OCI-LY1 (cell line): ENCODE data around the gene RNF144B.

Experiments
- H2AFZ ChIP-seq: fragments of 200-600 bp; sonication (generic), shearing (Covaris generic); 2 replicates; pipeline ENCODE4 v1.6.0; 2014; ENCODE audit warnings: antibody characterized with exemption, mild to moderate bottlenecking, low read length
- H3F3A ChIP-seq: fragments of 200-600 bp; sonication (generic), shearing (Covaris generic); 2 replicates; pipeline ENCODE4 v1.6.0; 2014; ENCODE audit warnings: mild to moderate bottlenecking, antibody characterized with exemption, low read length, moderate library complexity; ENCODE audit not compliant: insufficient read depth
- H3K27ac ChIP-seq: fragments of 200-600 bp; sonication (generic); 2 replicates; pipeline ENCODE4 v1.5.1; 2014; ENCODE audit warnings: low read length, mixed run types, mild to moderate bottlenecking, low read depth; ENCODE audit not compliant: poor library complexity, severe bottlenecking
- H3K27me3 ChIP-seq: fragments of 200-600 bp; sonication (generic); 2 replicates; pipeline ENCODE4 v1.6.0; 2014; ENCODE audit warnings: antibody characterized with exemption, mild to moderate bottlenecking, low read length, moderate library complexity; ENCODE audit not compliant: insufficient read depth
- H3K36me3 ChIP-seq: fragments of 200-600 bp; sonication (generic); 2 replicates; pipeline ENCODE4 v1.6.1; 2014; ENCODE audit warnings: mild to moderate bottlenecking, antibody characterized with exemption, low read length, moderate library complexity, mixed read lengths; ENCODE audit not compliant: insufficient read depth
- H3K4me1 ChIP-seq: fragments of 200-600 bp; sonication (generic); 2 replicates; pipeline ENCODE4 v1.5.1; 2014; ENCODE audit warnings: mild to moderate bottlenecking, low read length, moderate library complexity; ENCODE audit not compliant: insufficient read depth, severe bottlenecking
- H3K4me2 ChIP-seq: fragments of 200-600 bp; sonication (generic), shearing (Covaris generic); 2 replicates; pipeline ENCODE4 v1.6.1; 2014; ENCODE audit warnings: low read length
- H3K4me3 ChIP-seq: fragments of 200-600 bp; sonication (generic); 2 replicates; pipeline ENCODE4 v1.5.1; 2014; ENCODE audit warnings: low read length, low read depth, mild to moderate bottlenecking, mixed read lengths; ENCODE audit not compliant: poor library complexity, severe bottlenecking
- H3K79me2 ChIP-seq: fragments of 200-600 bp; shearing (Covaris generic); 2 replicates; pipeline ENCODE4 v1.6.1; 2016; ENCODE audit warnings: mixed run types, low read length, mixed read lengths; ENCODE audit not compliant: insufficient read depth
- H3K9ac ChIP-seq: fragments of 200-600 bp; sonication (generic), shearing (Covaris generic); 2 replicates; pipeline ENCODE4 v1.6.1; 2014; ENCODE audit warnings: mild to moderate bottlenecking, low read length, mixed read lengths
- H3K9me2 ChIP-seq: fragments of 200-600 bp; sonication (generic), shearing (Covaris generic); 2 replicates; pipeline ENCODE4 v1.6.1; 2014; ENCODE audit warnings: low read depth, mild to moderate bottlenecking, low read length, mixed read lengths
- H3K9me3 ChIP-seq: fragments of 200-600 bp; shearing (Covaris generic); 2 replicates; pipeline ENCODE4 v1.6.1; 2014; ENCODE audit warnings: low read length, mixed read lengths
- H4K20me1 ChIP-seq: fragments of 200-600 bp; sonication (generic), shearing (Covaris generic); 2 replicates; pipeline ENCODE4 v1.6.0; 2016; ENCODE audit warnings: mild to moderate bottlenecking, low read length; ENCODE audit not compliant: insufficient read depth
- EZH2 ChIP-seq: fragments of 200-600 bp; sonication (generic), shearing (Covaris generic); IDR thresholded peaks from 2 replicates; pipeline ENCODE4 v1.8.0; 2017; ENCODE audit warnings: borderline replicate concordance, mixed run types, mild to moderate bottlenecking, antibody characterized with exemption, low read length, moderate library complexity, mixed read lengths
- TF ChIP-seq, protein P1 (sequence below): fragments of 200-600 bp; sonication (generic), shearing (Covaris generic); IDR thresholded peaks from 2 replicates; pipeline ENCODE4 v1.5.1; 2017; ENCODE audit warnings: mild to moderate bottlenecking, antibody characterized with exemption, low read length, moderate library complexity, mixed read lengths

Gene RNF144B

DNA sequence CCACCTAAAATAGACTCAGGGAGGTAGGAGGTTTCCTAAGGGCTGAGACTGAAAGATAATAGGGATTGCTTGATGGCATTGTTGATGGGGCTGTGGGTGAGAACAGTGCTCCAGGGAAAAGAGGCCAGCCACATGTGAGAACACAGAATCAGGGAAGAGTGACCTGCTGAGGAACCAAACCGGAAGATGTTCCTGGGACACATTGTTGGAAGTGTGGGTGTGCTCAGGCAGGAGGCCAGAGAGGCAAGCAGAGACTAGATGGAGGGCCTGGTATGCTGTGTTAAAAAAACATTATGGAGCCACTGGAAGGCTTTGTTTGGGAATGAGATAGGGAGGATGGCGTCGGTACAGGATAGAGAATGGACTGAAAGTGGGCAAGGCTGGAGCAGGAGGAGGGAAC, 23.3 kb downstream of the RNF144B start:
- Histone ChIP-seq H3K9me3 (no peaks in the 10 kb centered on the region), H3K9ac (no peak overlapping the region), H3K4me1 (peaks cover 42% of the 10 kb centered on the region), H3K4me2 (no peak overlapping the region), H3K36me3 (peaks cover 60% of the 10 kb centered on the region), H4K20me1 (no peaks in the 10 kb centered on the region), H3K27me3 (no peaks in the 10 kb centered on the region), H2AFZ (no peak overlapping the region), H3K27ac (peak overlapping the region; percentile 64), H3K9me2 (no peaks in the 10 kb centered on the region), H3K4me3 (no peak overlapping the region), H3F3A (no peaks in the 10 kb centered on the region), H3K79me2 (peaks cover 29% of the 10 kb centered on the region)
- TF ChIP-seq EZH2, result no peak
- TF ChIP-seq, protein P1, sequence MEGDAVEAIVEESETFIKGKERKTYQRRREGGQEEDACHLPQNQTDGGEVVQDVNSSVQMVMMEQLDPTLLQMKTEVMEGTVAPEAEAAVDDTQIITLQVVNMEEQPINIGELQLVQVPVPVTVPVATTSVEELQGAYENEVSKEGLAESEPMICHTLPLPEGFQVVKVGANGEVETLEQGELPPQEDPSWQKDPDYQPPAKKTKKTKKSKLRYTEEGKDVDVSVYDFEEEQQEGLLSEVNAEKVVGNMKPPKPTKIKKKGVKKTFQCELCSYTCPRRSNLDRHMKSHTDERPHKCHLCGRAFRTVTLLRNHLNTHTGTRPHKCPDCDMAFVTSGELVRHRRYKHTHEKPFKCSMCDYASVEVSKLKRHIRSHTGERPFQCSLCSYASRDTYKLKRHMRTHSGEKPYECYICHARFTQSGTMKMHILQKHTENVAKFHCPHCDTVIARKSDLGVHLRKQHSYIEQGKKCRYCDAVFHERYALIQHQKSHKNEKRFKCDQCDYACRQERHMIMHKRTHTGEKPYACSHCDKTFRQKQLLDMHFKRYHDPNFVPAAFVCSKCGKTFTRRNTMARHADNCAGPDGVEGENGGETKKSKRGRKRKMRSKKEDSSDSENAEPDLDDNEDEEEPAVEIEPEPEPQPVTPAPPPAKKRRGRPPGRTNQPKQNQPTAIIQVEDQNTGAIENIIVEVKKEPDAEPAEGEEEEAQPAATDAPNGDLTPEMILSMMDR, result no peak

DNA sequence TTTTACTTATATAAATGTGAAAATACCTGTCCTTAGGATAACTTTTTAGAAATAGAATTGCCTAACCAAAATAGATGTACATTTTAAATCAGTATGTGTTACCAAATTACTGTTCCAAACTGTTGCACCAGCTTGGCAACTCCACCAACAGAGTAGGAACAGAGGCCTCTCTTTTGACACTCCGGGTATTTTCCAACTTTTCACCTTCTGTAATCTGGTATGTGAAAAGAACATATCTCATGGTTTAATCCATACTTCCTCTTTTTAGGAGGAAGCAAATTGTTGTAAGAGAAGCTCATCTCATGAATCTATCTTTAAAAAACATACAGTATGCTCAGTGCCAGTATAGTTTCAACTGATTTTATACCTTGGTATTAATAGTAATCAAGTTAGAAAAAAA, 24.9 kb downstream of the RNF144B start:
- no peaks in the 10 kb centered on the region for H3F3A ChIP-seq
- H3K36me3 ChIP-seq, result peaks cover 56% of the 10 kb centered on the region
- no peaks in the 10 kb centered on the region for H3K9me2 ChIP-seq
- H4K20me1 ChIP-seq, result no peaks in the 10 kb centered on the region
- 0 out of 2 replicates have a peak overlapping the region, but pooled peaks have one; percentile 28 for H3K4me2 ChIP-seq
- peaks cover 42% of the 10 kb centered on the region for H3K4me1 ChIP-seq
- no peaks in the 10 kb centered on the region for H3K27me3 ChIP-seq
- no peak overlapping the region; the same call in 1 of the 2 replicates for H3K9ac ChIP-seq
- H2AFZ ChIP-seq, result no peak overlapping the region
- H3K79me2 ChIP-seq, result peaks cover 38% of the 10 kb centered on the region
- H3K9me3 ChIP-seq, result no peaks in the 10 kb centered on the region
- H3K4me3 ChIP-seq, result no peak overlapping the region
- TF ChIP-seq, protein P1, result no peak
- TF ChIP-seq EZH2, result no peak
- H3K27ac ChIP-seq, result peak overlapping the region; percentile 41

DNA sequence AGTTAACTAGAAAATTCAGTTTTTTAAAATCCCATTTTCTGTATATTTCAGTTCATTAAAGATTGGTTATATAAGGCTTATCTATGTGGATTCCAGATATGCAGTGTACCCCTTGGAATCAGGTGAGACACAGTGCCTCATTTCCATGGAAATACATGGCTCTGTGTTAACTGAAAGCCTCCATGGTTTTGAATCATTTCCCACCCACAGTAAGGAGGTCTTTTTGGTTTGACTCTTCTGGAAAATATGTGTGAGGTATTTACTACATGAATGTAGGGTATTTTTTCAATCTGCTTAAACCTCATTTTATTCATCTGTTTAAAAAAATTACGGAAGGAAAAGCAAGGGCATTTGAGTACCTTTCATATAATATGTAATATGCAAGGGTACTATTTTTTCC, 25.5 kb downstream of the RNF144B start:
- H3K27me3 ChIP-seq, result no peaks in the 10 kb centered on the region
- no peak overlapping the region for H3K4me3 ChIP-seq
- peaks cover 42% of the 10 kb centered on the region for H3K4me1 ChIP-seq
- H3K9ac ChIP-seq, result no peak overlapping the region; the same call in 1 of the 2 replicates
- H3K9me3 ChIP-seq, result no peaks in the 10 kb centered on the region
- H3F3A ChIP-seq, result no peaks in the 10 kb centered on the region
- no peak overlapping the region for H2AFZ ChIP-seq
- TF ChIP-seq, protein P1, result no peak
- no peak for TF ChIP-seq EZH2
- H4K20me1 ChIP-seq, result no peaks in the 10 kb centered on the region
- peaks cover 52% of the 10 kb centered on the region for H3K36me3 ChIP-seq
- H3K79me2 ChIP-seq, result peaks cover 40% of the 10 kb centered on the region
- no peaks in the 10 kb centered on the region for H3K9me2 ChIP-seq
- H3K4me2 ChIP-seq, result peak overlapping the region; percentile 28; the same call in 1 of the 2 replicates
- peak overlapping the region; percentile 41 for H3K27ac ChIP-seq
